ENCODE data around the gene ROR2. TPM values are rescaled to one million over a fixed set of nuclear protein-coding genes. Genes with fewer than 3 reads are reported as not detected.

ROR2 gene
- total RNA-seq, 1 experiment from 2014 or later = 0.68 TPM

- H3K27ac Mint-ChIP-seq (ENCODE audit: unreplicated experiment) = no peak overlapping the region
- BruUV-seq (replicated peaks) = no TSS peak
- no peaks in the 10 kb centered on the region for H3K9me3 Mint-ChIP-seq (ENCODE audit: unreplicated experiment)
- Histone ChIP-seq H3K4me3 (ENCODE audit: low read depth, low read length) (no peak overlapping the region), H3K9me3 (no peaks in the 10 kb centered on the region), H3K4me1 (no peaks in the 10 kb centered on the region), H3K27me3 (replicated peaks; ENCODE audit: control insufficient read depth, insufficient read depth, low read length) (no peaks in the 10 kb centered on the region), H3K36me3 (ENCODE audit: control insufficient read depth, insufficient read depth, low read length) (no peaks in the 10 kb centered on the region)
- TF ChIP-seq CTCF (IDR thresholded peaks at IDR 0.05; ENCODE audit: insufficient read depth in 1 of 2, low read depth in 1 of 2, low read length in 1 of 2, severe bottlenecking in 1 of 2, unreplicated experiment in 1 of 2) = no peak
- H3K4me1 Mint-ChIP-seq (ENCODE audit: low read depth, unreplicated experiment) = no peaks in the 10 kb centered on the region
- POLR2A ChIA-PET = no interaction called here
- H3K36me3 Mint-ChIP-seq (ENCODE audit: insufficient read depth, unreplicated experiment) = peaks cover 5% of the 10 kb centered on the region
- CTCF ChIA-PET = no interaction called here
- DNase-seq = no peak
- H3K4me3 Mint-ChIP-seq (ENCODE audit: unreplicated experiment) = no peak overlapping the region
- no peaks in the 10 kb centered on the region for H3K27me3 Mint-ChIP-seq (ENCODE audit: insufficient read depth, unreplicated experiment)
- intact Hi-C loops (cut with micrococcal nuclease; ENCODE audit: unreplicated experiment) = no loop called here
These were observed 114.4 kb downstream of the ROR2 start for GRCh38 chr9:91835632-91836031.

- ChIA-PET CTCF (interaction anchor here (0.5 kb wide), 1 partner anchor 748 kb away, joined by 3 read pairs; no protein-coding TSS in a partner anchor), POLR2A (no interaction called here)
- Mint-ChIP-seq H3K36me3 (ENCODE audit: insufficient read depth, unreplicated experiment) (peaks cover 5% of the 10 kb centered on the region), H3K4me1 (ENCODE audit: low read depth, unreplicated experiment) (no peaks in the 10 kb centered on the region), H3K9me3 (ENCODE audit: unreplicated experiment) (no peaks in the 10 kb centered on the region), H3K4me3 (ENCODE audit: unreplicated experiment) (no peak overlapping the region), H3K27me3 (ENCODE audit: insufficient read depth, unreplicated experiment) (no peaks in the 10 kb centered on the region), H3K27ac (ENCODE audit: unreplicated experiment) (no peak overlapping the region)
- no peak for DNase-seq
- BruUV-seq (replicated peaks) = no TSS peak
- Histone ChIP-seq H3K9me3 (no peaks in the 10 kb centered on the region), H3K4me1 (no peaks in the 10 kb centered on the region), H3K27me3 (replicated peaks; ENCODE audit: control insufficient read depth, insufficient read depth, low read length) (no peaks in the 10 kb centered on the region), H3K4me3 (ENCODE audit: low read depth, low read length) (no peak overlapping the region), H3K36me3 (ENCODE audit: control insufficient read depth, insufficient read depth, low read length) (no peaks in the 10 kb centered on the region)
- TF ChIP-seq CTCF (IDR thresholded peaks at IDR 0.05; ENCODE audit: insufficient read depth in 1 of 2, low read depth in 1 of 2, low read length in 1 of 2, severe bottlenecking in 1 of 2, unreplicated experiment in 1 of 2) = no peak
- intact Hi-C loops (cut with micrococcal nuclease; ENCODE audit: unreplicated experiment) = no loop called here
These were observed 114.8 kb downstream of the ROR2 start for GRCh38 chr9:91835216-91835615.

GRCh38 chr9:91834740-91835139 is 115.3 kb downstream of the ROR2 start:
- BruUV-seq (replicated peaks) = no TSS peak
- H3K36me3 Mint-ChIP-seq (ENCODE audit: insufficient read depth, unreplicated experiment) = peaks cover 5% of the 10 kb centered on the region
- H3K4me3 ChIP-seq (ENCODE audit: low read depth, low read length) = no peak overlapping the region
- no peak overlapping the region for H3K27ac Mint-ChIP-seq (ENCODE audit: unreplicated experiment)
- no peak for DNase-seq
- H3K27me3 Mint-ChIP-seq (ENCODE audit: insufficient read depth, unreplicated experiment) = no peaks in the 10 kb centered on the region
- TF ChIP-seq CTCF (IDR thresholded peaks at IDR 0.05; ENCODE audit: insufficient read depth in 1 of 2, low read depth in 1 of 2, low read length in 1 of 2, severe bottlenecking in 1 of 2, unreplicated experiment in 1 of 2) = no peak
- H3K4me1 Mint-ChIP-seq (ENCODE audit: low read depth, unreplicated experiment) = no peaks in the 10 kb centered on the region
- H3K4me1 ChIP-seq = no peaks in the 10 kb centered on the region
- no peak overlapping the region for H3K4me3 Mint-ChIP-seq (ENCODE audit: unreplicated experiment)
- no peaks in the 10 kb centered on the region for H3K9me3 Mint-ChIP-seq (ENCODE audit: unreplicated experiment)
- no peaks in the 10 kb centered on the region for H3K27me3 ChIP-seq (replicated peaks; ENCODE audit: control insufficient read depth, insufficient read depth, low read length)
- no peaks in the 10 kb centered on the region for H3K36me3 ChIP-seq (ENCODE audit: control insufficient read depth, insufficient read depth, low read length)
- no peaks in the 10 kb centered on the region for H3K9me3 ChIP-seq
- ChIA-PET CTCF (interaction anchor here (0.5 to 0.7 kb wide), 2 partner anchors 76 to 749 kb away, joined by 3 to 6 read pairs; no protein-coding TSS in a partner anchor), POLR2A (no interaction called here)
- intact Hi-C loops (cut with micrococcal nuclease; ENCODE audit: unreplicated experiment) = no loop called here
